Measurements from ENCODE around the gene EXTL1.
A peak's percentile ranks its signal among the peaks of the same experiment; 100 is the strongest.

The EXTL1 gene

DNA sequence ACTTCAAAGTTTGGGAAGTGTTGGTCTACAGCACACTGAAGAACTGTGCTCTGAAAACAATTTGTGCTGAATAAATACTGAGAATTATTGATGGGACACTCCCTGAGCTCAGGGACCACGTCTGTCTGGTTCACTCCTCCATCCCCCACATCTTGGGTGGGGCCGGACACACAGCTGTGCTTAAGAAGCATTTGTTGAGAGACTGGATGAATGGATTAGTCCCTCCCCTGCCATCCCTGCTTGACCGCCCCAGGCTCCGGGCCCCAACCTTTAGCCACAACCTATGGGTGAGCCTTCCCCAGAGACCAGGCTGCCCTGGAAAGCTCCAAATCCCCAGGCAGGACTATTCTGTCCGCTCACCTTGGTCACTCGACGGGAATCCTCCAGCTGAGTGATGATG lies 38.3 kb downstream of the EXTL1 start:
- no peak for DNase-seq (ENCODE audit: low read depth)
- TF ChIP-seq, protein P1, sequence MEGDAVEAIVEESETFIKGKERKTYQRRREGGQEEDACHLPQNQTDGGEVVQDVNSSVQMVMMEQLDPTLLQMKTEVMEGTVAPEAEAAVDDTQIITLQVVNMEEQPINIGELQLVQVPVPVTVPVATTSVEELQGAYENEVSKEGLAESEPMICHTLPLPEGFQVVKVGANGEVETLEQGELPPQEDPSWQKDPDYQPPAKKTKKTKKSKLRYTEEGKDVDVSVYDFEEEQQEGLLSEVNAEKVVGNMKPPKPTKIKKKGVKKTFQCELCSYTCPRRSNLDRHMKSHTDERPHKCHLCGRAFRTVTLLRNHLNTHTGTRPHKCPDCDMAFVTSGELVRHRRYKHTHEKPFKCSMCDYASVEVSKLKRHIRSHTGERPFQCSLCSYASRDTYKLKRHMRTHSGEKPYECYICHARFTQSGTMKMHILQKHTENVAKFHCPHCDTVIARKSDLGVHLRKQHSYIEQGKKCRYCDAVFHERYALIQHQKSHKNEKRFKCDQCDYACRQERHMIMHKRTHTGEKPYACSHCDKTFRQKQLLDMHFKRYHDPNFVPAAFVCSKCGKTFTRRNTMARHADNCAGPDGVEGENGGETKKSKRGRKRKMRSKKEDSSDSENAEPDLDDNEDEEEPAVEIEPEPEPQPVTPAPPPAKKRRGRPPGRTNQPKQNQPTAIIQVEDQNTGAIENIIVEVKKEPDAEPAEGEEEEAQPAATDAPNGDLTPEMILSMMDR (conservative IDR thresholded peaks at IDR 0.05; ENCODE audit: low read depth, low read length) = no peak
- H3K4me3 ChIP-seq (ENCODE audit: low read length) = no peak overlapping the region

GRCh38 chr1:26060832-26061574 lies 39.4 kb downstream of the EXTL1 start:
- TF ChIP-seq, protein P1 (conservative IDR thresholded peaks at IDR 0.05; ENCODE audit: low read depth, low read length) = no peak
- DNase-seq (ENCODE audit: low read depth) = no peak
- no peak overlapping the region for H3K4me3 ChIP-seq (ENCODE audit: low read length)

- no peak for DNase-seq (ENCODE audit: low read depth)
- TF ChIP-seq, protein P1 (conservative IDR thresholded peaks at IDR 0.05; ENCODE audit: low read depth, low read length) = no peak
- H3K4me3 ChIP-seq (ENCODE audit: low read length) = no peak overlapping the region
These were observed 43.0 kb downstream of the EXTL1 start for GRCh38 chr1:26064553-26064952.

GRCh38 chr1:26066160-26066559 lies 44.6 kb downstream of the EXTL1 start:
- H3K4me3 ChIP-seq (ENCODE audit: low read length) = no peak overlapping the region
- no peak for DNase-seq (ENCODE audit: low read depth)
- TF ChIP-seq, protein P1 (conservative IDR thresholded peaks at IDR 0.05; ENCODE audit: low read depth, low read length) = no peak

GRCh38 chr1:26066857-26067256 lies 45.3 kb downstream of the EXTL1 start:
- TF ChIP-seq, protein P1 (conservative IDR thresholded peaks at IDR 0.05; ENCODE audit: low read depth, low read length) = no peak
- no peak for DNase-seq (ENCODE audit: low read depth)
- peak overlapping the region; percentile 35 for H3K4me3 ChIP-seq (ENCODE audit: low read length)

- TF ChIP-seq, protein P1 (conservative IDR thresholded peaks at IDR 0.05; ENCODE audit: low read depth, low read length) = no peak
- peak within 1 kb of the TSS; percentile 35 for H3K4me3 ChIP-seq (ENCODE audit: low read length)
- peak; percentile 33 for DNase-seq (ENCODE audit: low read depth)
These were observed 45.9 kb downstream of the EXTL1 start, which contains the start of gene TRIM63 for GRCh38 chr1:26067432-26067911. Gene TRIM63, minus strand, starts transcription at chr1:26067630. Its CDS starts 136 bp downstream, at chr1:26067494.

GRCh38 chr1:26069941-26070295 lies 48.3 kb downstream of the EXTL1 start:
- H3K4me3 ChIP-seq (ENCODE audit: low read length) = no peak overlapping the region
- TF ChIP-seq, protein P1 (conservative IDR thresholded peaks at IDR 0.05; ENCODE audit: low read depth, low read length) = no peak
- DNase-seq (ENCODE audit: low read depth) = no peak
